T-helper 2 cell treated with Interferon-gamma antibody and Interleukin-4, amounts not matched to agents 5 μg/mL and 100 μg/mL, for 36 hours (primary cell): Measurements from ENCODE around the gene GABRB1.
"Not testable (repeated sequence)": the region's sequence is repeated elsewhere in the genome, so short reads cannot be mapped to it uniquely, and the experiment has no call there.

ENCODE experiments used
- DNase-seq: peaks from one replicate; pipeline ENCODE4 v3.0.0; 2021; ENCODE audit warnings: low spot score
- H3K27ac Mint-ChIP-seq: one replicate; pipeline ENCODE4 v1.8.0; 2021; ENCODE audit warnings: mild to moderate bottlenecking, mixed read lengths
- H3K27me3 Mint-ChIP-seq: one replicate; pipeline ENCODE4 v1.8.0; 2021; ENCODE audit warnings: low read depth, mixed read lengths
- H3K36me3 Mint-ChIP-seq: one replicate; pipeline ENCODE4 v1.8.0; 2021; ENCODE audit warnings: low read depth, mixed read lengths
- H3K4me1 Mint-ChIP-seq: one replicate; pipeline ENCODE4 v1.8.0; 2021; ENCODE audit warnings: low read depth, mixed read lengths
- H3K4me3 Mint-ChIP-seq: one replicate; pipeline ENCODE4 v1.8.0; 2022; ENCODE audit warnings: mild to moderate bottlenecking, moderate library complexity, mixed read lengths
- H3K9me3 Mint-ChIP-seq: one replicate; pipeline ENCODE4 v1.8.0; 2021; ENCODE audit warnings: mixed read lengths

Gene GABRB1

GRCh38 chr4:47349326-47349725 lies 318.0 kb downstream of the GABRB1 start:
- H3K27me3 Mint-ChIP-seq = no peaks in the 10 kb centered on the region
- DNase-seq = no peak
- H3K27ac Mint-ChIP-seq = no peak overlapping the region
- H3K4me1 Mint-ChIP-seq = no peaks in the 10 kb centered on the region
- no peaks in the 10 kb centered on the region for H3K36me3 Mint-ChIP-seq
- H3K9me3 Mint-ChIP-seq = no peaks in the 10 kb centered on the region
- H3K4me3 Mint-ChIP-seq = no peak overlapping the region

- Mint-ChIP-seq H3K4me3 (no peak overlapping the region), H3K27me3 (no peaks in the 10 kb centered on the region), H3K4me1 (no peaks in the 10 kb centered on the region), H3K27ac (no peak overlapping the region), H3K36me3 (no peaks in the 10 kb centered on the region), H3K9me3 (no peaks in the 10 kb centered on the region)
- no peak for DNase-seq
Observed at GRCh38 chr4:47355568-47355967, 324.2 kb downstream of the GABRB1 start.

GRCh38 chr4:47359891-47360290 lies 328.5 kb downstream of the GABRB1 start:
- Mint-ChIP-seq H3K36me3 (no peaks in the 10 kb centered on the region), H3K4me1 (no peaks in the 10 kb centered on the region), H3K27me3 (no peaks in the 10 kb centered on the region), H3K27ac (no peak overlapping the region), H3K4me3 (no peak overlapping the region), H3K9me3 (no peaks in the 10 kb centered on the region)
- no peak for DNase-seq

GRCh38 chr4:47367761-47368160 lies 336.4 kb downstream of the GABRB1 start:
- no peak for DNase-seq
- no peaks in the 10 kb centered on the region for H3K9me3 Mint-ChIP-seq

GRCh38 chr4:47368211-47368610 lies 336.8 kb downstream of the GABRB1 start:
- Mint-ChIP-seq H3K9me3 (no peaks in the 10 kb centered on the region), H3K4me1 (no peaks in the 10 kb centered on the region), H3K4me3 (no peak overlapping the region), H3K27me3 (no peaks in the 10 kb centered on the region), H3K36me3 (no peaks in the 10 kb centered on the region), H3K27ac (no peak overlapping the region)
- no peak for DNase-seq

More at GRCh38 chr4:47367761-47368160, 336.4 kb downstream of the GABRB1 start:
- H3K36me3 Mint-ChIP-seq = no peaks in the 10 kb centered on the region
- H3K4me1 Mint-ChIP-seq = no peaks in the 10 kb centered on the region
- no peaks in the 10 kb centered on the region for H3K27me3 Mint-ChIP-seq
- H3K4me3 Mint-ChIP-seq = no peak overlapping the region
- H3K27ac Mint-ChIP-seq = no peak overlapping the region

- Mint-ChIP-seq H3K36me3 (no peaks in the 10 kb centered on the region), H3K4me1 (no peaks in the 10 kb centered on the region), H3K4me3 (no peak overlapping the region), H3K27ac (no peak overlapping the region), H3K9me3 (no peaks in the 10 kb centered on the region), H3K27me3 (no peaks in the 10 kb centered on the region)
- DNase-seq = no peak
Observed at GRCh38 chr4:47372561-47372960, 341.2 kb downstream of the GABRB1 start.

GRCh38 chr4:47373174-47373573 lies 341.8 kb downstream of the GABRB1 start:
- H3K4me1 Mint-ChIP-seq = no peaks in the 10 kb centered on the region
- H3K9me3 Mint-ChIP-seq = no peaks in the 10 kb centered on the region
- H3K36me3 Mint-ChIP-seq = no peaks in the 10 kb centered on the region
- H3K4me3 Mint-ChIP-seq = no peak overlapping the region
- H3K27me3 Mint-ChIP-seq = no peaks in the 10 kb centered on the region
- no peak overlapping the region for H3K27ac Mint-ChIP-seq
- DNase-seq = no peak

- H3K27ac Mint-ChIP-seq = no peak overlapping the region
- H3K27me3 Mint-ChIP-seq = no peaks in the 10 kb centered on the region
- DNase-seq = no peak
- no peaks in the 10 kb centered on the region for H3K9me3 Mint-ChIP-seq
- no peaks in the 10 kb centered on the region for H3K4me1 Mint-ChIP-seq
- H3K36me3 Mint-ChIP-seq = no peaks in the 10 kb centered on the region
- no peak overlapping the region for H3K4me3 Mint-ChIP-seq
Observed at GRCh38 chr4:47373709-47374108, 342.3 kb downstream of the GABRB1 start.

- Mint-ChIP-seq H3K9me3 (no peaks in the 10 kb centered on the region), H3K4me1 (no peaks in the 10 kb centered on the region), H3K36me3 (no peaks in the 10 kb centered on the region), H3K4me3 (no peak overlapping the region), H3K27ac (no peak overlapping the region), H3K27me3 (no peaks in the 10 kb centered on the region)
- DNase-seq = no peak
Observed at GRCh38 chr4:47374477-47374876, 343.1 kb downstream of the GABRB1 start.

GRCh38 chr4:47378021-47378530 lies 346.7 kb downstream of the GABRB1 start:
- not testable (repeated sequence) for H3K4me3 Mint-ChIP-seq, H3K4me1 Mint-ChIP-seq, H3K9me3 Mint-ChIP-seq, H3K27me3 Mint-ChIP-seq, H3K27ac Mint-ChIP-seq, DNase-seq, H3K36me3 Mint-ChIP-seq

- Mint-ChIP-seq H3K4me1 (no peaks in the 10 kb centered on the region), H3K4me3 (no peak overlapping the region), H3K27ac (no peak overlapping the region), H3K27me3 (no peaks in the 10 kb centered on the region), H3K9me3 (no peaks in the 10 kb centered on the region), H3K36me3 (no peaks in the 10 kb centered on the region)
- DNase-seq = no peak
Observed at GRCh38 chr4:47381172-47381571, 349.8 kb downstream of the GABRB1 start.

GRCh38 chr4:47382846-47383360 lies 351.5 kb downstream of the GABRB1 start:
- H3K9me3 Mint-ChIP-seq = no peaks in the 10 kb centered on the region
- no peaks in the 10 kb centered on the region for H3K4me1 Mint-ChIP-seq
- H3K36me3 Mint-ChIP-seq = no peaks in the 10 kb centered on the region
- H3K27ac Mint-ChIP-seq = no peak overlapping the region
- H3K4me3 Mint-ChIP-seq = no peak overlapping the region
- H3K27me3 Mint-ChIP-seq = peaks cover 5% of the 10 kb centered on the region
- no peak for DNase-seq

GRCh38 chr4:47383829-47384427 lies 352.6 kb downstream of the GABRB1 start:
- H3K9me3 Mint-ChIP-seq = no peaks in the 10 kb centered on the region
- H3K4me1 Mint-ChIP-seq = no peaks in the 10 kb centered on the region
- H3K4me3 Mint-ChIP-seq = no peak overlapping the region
- H3K27ac Mint-ChIP-seq = no peak overlapping the region
- peaks cover 5% of the 10 kb centered on the region for H3K27me3 Mint-ChIP-seq
- DNase-seq = no peak
- H3K36me3 Mint-ChIP-seq = no peaks in the 10 kb centered on the region

GRCh38 chr4:47386146-47386545 lies 354.8 kb downstream of the GABRB1 start:
- no peak overlapping the region for H3K27ac Mint-ChIP-seq

More at GRCh38 chr4:47386146-47386545, 354.8 kb downstream of the GABRB1 start:
- no peaks in the 10 kb centered on the region for H3K36me3 Mint-ChIP-seq
- H3K4me3 Mint-ChIP-seq = no peak overlapping the region
- DNase-seq = no peak
- H3K4me1 Mint-ChIP-seq = no peaks in the 10 kb centered on the region
- H3K27me3 Mint-ChIP-seq = peaks cover 5% of the 10 kb centered on the region
- no peaks in the 10 kb centered on the region for H3K9me3 Mint-ChIP-seq
